Thymus (tissue), 11 donors: ENCODE measurements around the gene SYMPK. TPM values are rescaled to one million over a fixed set of nuclear protein-coding genes. Genes with fewer than 3 reads are reported as not detected.

ENCODE experiments used
- DNase-seq, 9 donors: peaks; one replicate each; pipeline ENCODE4 v3.0.0-alpha.2; 2013; ENCODE audit warnings: low spot score in 9 of 9, low read depth in 6 of 9, missing footprints in 1 of 9
- H3K27ac ChIP-seq, 2 donors: one replicate each; pipeline ENCODE4 v1.5.1; 2013; ENCODE audit warnings: control low read depth in 1 of 2, low read depth in 1 of 2, low read length in 1 of 2, mild to moderate bottlenecking in 1 of 2, moderate library complexity in 1 of 2
- H3K27me3 ChIP-seq, 2 donors: one replicate each; pipeline ENCODE4 v1.5.1; 2013; ENCODE audit warnings: low read length in 1 of 2; ENCODE audit not compliant: control insufficient read depth in 2 of 2, insufficient read depth in 1 of 2
- H3K36me3 ChIP-seq, 2 donors: one replicate each; pipeline ENCODE4 v1.5.1; 2013; ENCODE audit warnings: low read length in 1 of 2, mild to moderate bottlenecking in 1 of 2, moderate library complexity in 1 of 2; ENCODE audit not compliant: control insufficient read depth in 2 of 2, insufficient read depth in 2 of 2
- H3K4me1 ChIP-seq, 2 donors: one replicate each; pipeline ENCODE4 v1.5.1; 2013; ENCODE audit warnings: low read length in 2 of 2; ENCODE audit not compliant: control insufficient read depth in 2 of 2, insufficient read depth in 2 of 2
- H3K4me3 ChIP-seq, 2 donors: one replicate each; pipeline ENCODE4 v1.5.1; 2013; ENCODE audit warnings: low read length in 2 of 2, control low read depth in 1 of 2, mild to moderate bottlenecking in 1 of 2
- H3K9me3 ChIP-seq, 2 donors: one replicate each; pipeline ENCODE4 v1.5.1; 2013; ENCODE audit warnings: low read length in 1 of 2, mild to moderate bottlenecking in 1 of 2; ENCODE audit not compliant: control insufficient read depth in 2 of 2, insufficient read depth in 1 of 2
- WGBS: extraction: QIAGEN DNeasy Blood & Tissue Kit; methylation state at CpG from one replicate; pipeline ENCODE4 v1.1.7; 2013; 5-methylcytosine and 5-hydroxymethylcytosine counted together
- polyA plus RNA-seq: library from polyadenylated mRNA; stranded (reverse); fragments of 200-250 nt; gene quantifications from one replicate; pipeline ENCODE4 v1.2.3, GENCODE V29; 2013
- total RNA-seq: library from RNA; stranded (reverse); fragments of 120-200 nt; gene quantifications from one replicate; pipeline ENCODE4 v1.2.4, GENCODE V29; 2013
- donor health status: healthy.

SYMPK gene
- total and polyA plus RNA-seq, 2 donors = 24.5 to 151 TPM

GRCh38 chr19:45768984-45769782, 93.8 kb downstream of the SYMPK start, which contains the start of gene SIX5:
Gene SIX5 (minus strand): TSS chr19:45769252. CDS start chr19:45768844, 408 bp downstream.
- no peaks in the 10 kb centered on the region for H3K9me3 ChIP-seq
- H3K27me3 ChIP-seq = peaks cover 38 to 70% of the 10 kb centered on the region in 2 donors
- H3K27ac ChIP-seq = peak within 1 kb of the TSS; percentile 92 to 97
- H3K4me3 ChIP-seq = peak within 1 kb of the TSS; percentile 61 to 70
- peak; percentile 82 to 98 (median 95) for DNase-seq
- peaks cover 10 to 47% of the 10 kb centered on the region in 2 donors for H3K4me1 ChIP-seq
- under 1% methylated on average over 70 of the region's 70 CpGs for WGBS
- peaks cover 0 to 4% of the 10 kb centered on the region in 2 donors for H3K36me3 ChIP-seq

GRCh38 chr19:45768655-45768983, 94.3 kb downstream of the SYMPK start:
- H3K4me3 ChIP-seq = peak overlapping the region; percentile 61 to 70
- peaks cover 10 to 46% of the 10 kb centered on the region in 2 donors for H3K4me1 ChIP-seq
- peaks cover 0 to 4% of the 10 kb centered on the region in 2 donors for H3K36me3 ChIP-seq
- peak in 1 of 9 donors; percentile 50 for DNase-seq
- H3K27ac ChIP-seq = peak overlapping the region; percentile 77 to 82
- no peaks in the 10 kb centered on the region for H3K9me3 ChIP-seq
- 2% methylated on average over 31 of the region's 33 CpGs for WGBS
- H3K27me3 ChIP-seq = peaks cover 38 to 76% of the 10 kb centered on the region in 2 donors

DNA sequence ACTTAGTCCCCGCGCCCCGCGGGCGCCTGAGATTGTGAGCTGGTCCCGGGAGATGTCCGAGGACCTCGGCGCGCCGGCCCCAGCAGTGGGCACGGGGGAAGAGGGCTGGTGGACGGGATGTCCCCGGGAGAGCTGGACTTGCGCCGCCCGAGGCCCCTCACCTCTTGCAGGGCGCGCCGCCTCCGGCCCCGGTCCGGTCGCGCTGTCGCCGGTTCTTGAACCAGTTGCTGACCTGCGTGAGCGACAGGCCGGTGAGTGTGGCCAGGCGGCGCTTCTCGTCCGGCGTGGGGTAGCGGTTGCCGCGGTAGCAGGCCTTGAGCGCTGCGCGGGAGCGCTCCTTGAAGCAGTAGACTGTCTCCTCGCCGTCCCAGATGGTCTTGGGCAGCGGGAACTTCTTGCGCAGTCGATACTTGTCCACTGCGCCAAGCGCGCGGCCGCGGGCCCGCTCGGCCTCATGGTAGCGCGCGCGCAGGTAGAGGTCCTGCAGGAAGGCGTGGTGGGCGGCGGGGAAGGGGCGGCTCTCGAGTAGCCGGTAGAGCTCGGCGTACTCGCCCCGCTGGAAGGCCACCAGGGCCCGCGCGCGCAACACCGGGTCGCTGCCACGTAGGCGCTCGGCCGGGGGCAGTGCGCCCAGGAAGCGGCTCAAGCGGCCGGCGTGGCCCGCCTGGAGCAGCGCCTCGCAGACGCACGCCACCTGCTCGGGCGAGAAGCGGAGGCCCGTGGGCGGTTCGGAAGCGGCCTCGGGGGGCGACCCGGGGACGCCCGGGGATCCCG, 94.9 kb downstream of the SYMPK start:
- peak overlapping the region in 1 of 2 donors; percentile 55 for H3K27ac ChIP-seq
- 4% methylated on average over 102 of the region's 102 CpGs for WGBS
- peaks cover 10 to 42% of the 10 kb centered on the region in 2 donors for H3K4me1 ChIP-seq
- H3K36me3 ChIP-seq = peaks cover 0 to 4% of the 10 kb centered on the region in 2 donors
- peaks cover 38 to 81% of the 10 kb centered on the region in 2 donors for H3K27me3 ChIP-seq
- DNase-seq = peak in 2 of 9 donors; percentile 16 to 32
- H3K4me3 ChIP-seq = peak overlapping the region; percentile 26 to 61
- no peaks in the 10 kb centered on the region for H3K9me3 ChIP-seq

DNA sequence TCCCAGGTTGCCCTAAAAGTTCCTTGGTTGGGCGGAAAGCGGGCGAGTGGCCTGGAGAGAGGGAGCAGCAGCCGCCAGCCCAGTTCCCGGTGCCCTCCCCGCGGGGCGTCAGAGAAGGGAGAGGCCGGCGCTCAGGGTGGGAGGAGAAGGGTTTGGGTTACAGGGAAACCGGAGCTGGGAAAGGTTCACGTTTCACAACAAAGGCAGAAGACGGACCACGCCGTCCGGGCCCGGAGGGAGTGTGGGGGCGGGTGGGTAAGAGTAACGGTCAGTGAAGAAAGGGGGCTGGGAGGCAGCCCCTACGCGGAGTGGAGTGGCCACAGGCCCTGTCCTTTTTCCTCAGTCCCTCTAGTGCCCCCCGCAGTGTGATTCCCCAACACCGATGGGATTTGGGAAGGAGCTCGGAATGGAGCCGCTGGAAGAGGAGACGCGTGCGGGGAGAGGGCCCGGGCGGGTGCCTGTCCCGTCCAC, 95.5 kb downstream of the SYMPK start:
- Histone ChIP-seq H3K36me3 (peaks cover 0 to 4% of the 10 kb centered on the region in 2 donors), H3K27ac (no peak overlapping the region), H3K4me3 (peak overlapping the region; percentile 26 to 61), H3K4me1 (peaks cover 10 to 37% of the 10 kb centered on the region in 2 donors), H3K9me3 (no peaks in the 10 kb centered on the region), H3K27me3 (peaks cover 38 to 81% of the 10 kb centered on the region in 2 donors)
- 49% methylated on average over 31 of the region's 31 CpGs for WGBS
- no peak for DNase-seq

- Histone ChIP-seq H3K27me3 (peaks cover 38 to 82% of the 10 kb centered on the region in 2 donors), H3K4me3 (no peak overlapping the region), H3K36me3 (peaks cover 0 to 4% of the 10 kb centered on the region in 2 donors), H3K4me1 (peaks cover 10 to 31% of the 10 kb centered on the region in 2 donors), H3K27ac (peak overlapping the region in 1 of 2 donors; percentile 17), H3K9me3 (no peaks in the 10 kb centered on the region)
- WGBS = 88% methylated on average over 24 of the region's 24 CpGs
- no peak for DNase-seq
Observed at GRCh38 chr19:45766869-45767346, 96.0 kb downstream of the SYMPK start.

GRCh38 chr19:45766296-45766868, 96.6 kb downstream of the SYMPK start:
- Histone ChIP-seq H3K36me3 (no peaks in the 10 kb centered on the region), H3K4me1 (peaks cover 10 to 31% of the 10 kb centered on the region in 2 donors), H3K9me3 (no peaks in the 10 kb centered on the region), H3K27me3 (peaks cover 38 to 82% of the 10 kb centered on the region in 2 donors), H3K27ac (peak overlapping the region in 1 of 2 donors; percentile 17), H3K4me3 (no peak overlapping the region)
- WGBS = 96% methylated on average over 17 of the region's 17 CpGs
- DNase-seq = no peak

- 95% methylated on average over 23 of the region's 23 CpGs for WGBS
- peaks cover 7 to 26% of the 10 kb centered on the region in 2 donors for H3K4me1 ChIP-seq
- DNase-seq = no peak
Observed at GRCh38 chr19:45765702-45766295, 97.1 kb downstream of the SYMPK start.

More at GRCh38 chr19:45765702-45766295, 97.1 kb downstream of the SYMPK start:
- H3K4me3 ChIP-seq = no peak overlapping the region
- H3K27me3 ChIP-seq = peaks cover 38 to 78% of the 10 kb centered on the region in 2 donors
- no peaks in the 10 kb centered on the region for H3K36me3 ChIP-seq
- no peaks in the 10 kb centered on the region for H3K9me3 ChIP-seq
- no peak overlapping the region for H3K27ac ChIP-seq
